B cell (primary cell): ENCODE results near the gene GALNT17. TPM values are rescaled to one million over a fixed set of nuclear protein-coding genes. Genes with fewer than 3 reads are reported as not detected.

Experiments used
- ATAC-seq: fragments of 200-7000 bp; cut with Tn5 transposase; one replicate; pipeline ENCODE4 v1.10.0; 2021; ENCODE audit warnings: low read depth, mild to moderate bottlenecking, moderate number of reproducible peaks, moderate library complexity
- CTCF ChIA-PET: fragments of 350-600 bp; sonication (Branson Sonifier 250); formaldehyde crosslinking; loops from one replicate; lab custom pipeline; 2021; ENCODE audit warnings: antibody characterized with exemption, inconsistent platforms; lab: Charles Lee
- POLR2A ChIA-PET: fragments of 350-600 bp; sonication (Branson Sonifier 250); formaldehyde crosslinking; loops from one replicate; lab custom pipeline; 2021; ENCODE audit warnings: antibody characterized with exemption; lab: Charles Lee
- DNase-seq: peaks from one replicate; pipeline ENCODE4 v3.0.0; 2013
- H2AFZ ChIP-seq: 2 replicates; pipeline ENCODE4 v1.6.1; 2012; ENCODE audit warnings: mild to moderate bottlenecking, low read depth, low read length; ENCODE audit not compliant: insufficient read depth, poor library complexity, severe bottlenecking
- H3K27ac ChIP-seq, 2 donors: 1 replicate in 1 of 2; 2 replicates in 1 of 2; pipeline ENCODE4 v1.5.1; 2012 to 2013; ENCODE audit warnings: low read length in 2 of 2, mild to moderate bottlenecking in 2 of 2, moderate library complexity in 1 of 2
- H3K27me3 ChIP-seq, 4 experiments: fragments of 200-600 bp in 1 of 4; sonication (generic) in 1 of 4; replicated peaks in 1 of 4; 1 replicate in 2 of 4; 2 replicates in 2 of 4; pipeline versions ENCODE4 v1.6.1 to v1.7.0; 2013 to 2016; ENCODE audit warnings: low read length in 3 of 4, mild to moderate bottlenecking in 2 of 4, mixed read lengths in 1 of 4, moderate library complexity in 1 of 4; ENCODE audit not compliant: insufficient read depth in 4 of 4, control insufficient read depth in 3 of 4; ENCODE audit errors: control extremely low read depth in 1 of 4
- H3K36me3 ChIP-seq, 2 experiments: replicated peaks in 1 of 2; 1 replicate in 1 of 2; 2 replicates in 1 of 2; pipeline versions ENCODE4 v1.6.1 to v1.7.1; 2013; ENCODE audit warnings: low read length in 1 of 2; ENCODE audit not compliant: insufficient read depth in 2 of 2, control insufficient read depth in 1 of 2; ENCODE audit errors: control extremely low read depth in 1 of 2, extremely low read depth in 1 of 2
- H3K4me1 ChIP-seq, 2 donors: fragments of 200-600 bp in 1 of 2; sonication (generic) in 1 of 2; 1 replicate in 1 of 2; 2 replicates in 1 of 2; pipeline versions ENCODE4 v1.5.1 to v1.6.1; 2013 to 2017; ENCODE audit warnings: low read length in 2 of 2; ENCODE audit not compliant: control insufficient read depth in 2 of 2, insufficient read depth in 2 of 2
- H3K4me2 ChIP-seq: replicated peaks from 2 replicates; pipeline ENCODE3; 2012; ENCODE audit warnings: mild to moderate bottlenecking, low read depth, low read length; ENCODE audit not compliant: poor library complexity, severe bottlenecking
- H3K4me3 ChIP-seq, 5 experiments: fragments of 200-600 bp in 1 of 5; sonication (generic) in 1 of 5; 1 replicate in 3 of 5; 2 replicates in 2 of 5; pipeline versions ENCODE4 v1.5.1 to v1.7.0; 2011 to 2016; ENCODE audit warnings: low read length in 4 of 5, mild to moderate bottlenecking in 4 of 5, low read depth in 2 of 5, control low read depth in 1 of 5, moderate library complexity in 1 of 5; ENCODE audit not compliant: insufficient read depth in 1 of 5; ENCODE audit errors: control extremely low read depth in 1 of 5, extremely low read depth in 1 of 5
- H3K79me2 ChIP-seq: fragments of 200-600 bp; sonication (generic); one replicate; pipeline ENCODE4 v1.6.0; 2016; ENCODE audit warnings: low read length; ENCODE audit not compliant: control insufficient read depth, insufficient read depth
- H3K9ac ChIP-seq: fragments of 200-600 bp; sonication (generic); 2 replicates; pipeline ENCODE4 v1.6.1; 2017; ENCODE audit warnings: mild to moderate bottlenecking, low read length, moderate library complexity
- H3K9me3 ChIP-seq, 3 donors: one replicate each; pipeline versions ENCODE4 v1.6.1 to v1.7.1; 2013; ENCODE audit warnings: low read length in 2 of 3; ENCODE audit not compliant: control insufficient read depth in 2 of 3, insufficient read depth in 1 of 3; ENCODE audit errors: control extremely low read depth in 1 of 3
- H4K20me1 ChIP-seq: 2 replicates; pipeline ENCODE4 v1.6.0; 2012; ENCODE audit warnings: mild to moderate bottlenecking, low read length; ENCODE audit not compliant: insufficient read depth, control insufficient read depth, poor library complexity, severe bottlenecking
- H3K27ac Mint-ChIP-seq: one replicate; pipeline ENCODE4 v1.8.0; 2021; ENCODE audit warnings: mixed read lengths
- H3K27me3 Mint-ChIP-seq: one replicate; pipeline ENCODE4 v1.8.0; 2021; ENCODE audit warnings: mixed read lengths
- H3K4me1 Mint-ChIP-seq: one replicate; pipeline ENCODE4 v1.8.0; 2021; ENCODE audit warnings: mixed read lengths
- H3K4me3 Mint-ChIP-seq: one replicate; pipeline ENCODE4 v1.8.0; 2021; ENCODE audit warnings: mixed read lengths
- H3K9me3 Mint-ChIP-seq: one replicate; pipeline ENCODE4 v1.8.0; 2022; ENCODE audit warnings: mixed read lengths; ENCODE audit not compliant: insufficient read depth
- EZH2 ChIP-seq: IDR thresholded peaks from 2 replicates; pipeline ENCODE4 v1.6.1; 2012; ENCODE audit warnings: borderline replicate concordance, low read depth, mild to moderate bottlenecking, moderate library complexity, low read length; ENCODE audit not compliant: insufficient read depth, poor library complexity, severe bottlenecking
- WGBS: methylation state at CpG from one replicate; pipeline ENCODE4 v1.1.5; 2013; ENCODE audit warnings: missing lambda C conversion rate; ENCODE audit not compliant: insufficient coverage; 5-methylcytosine and 5-hydroxymethylcytosine counted together
- intact Hi-C: fragments of 100-400 bp; cut with micrococcal nuclease; formaldehyde crosslinking; loops from one replicate; pipeline ENCODE4 v1.10.0; 2022
- polyA plus RNA-seq: library from polyadenylated mRNA; depleted of rRNA; stranded (reverse); fragments of >200 nt; gene quantifications from 2 replicates; pipeline ENCODE4 v1.2.3, GENCODE V29; 2012
- total RNA-seq, 2 donors: library from RNA; stranded (reverse); fragments of 120-200 nt in 1 of 2; gene quantifications; 1 replicate in 1 of 2; 2 replicates in 1 of 2; pipeline versions ENCODE4 v1.2.3 to v1.2.4, GENCODE V29; 2013 to 2022
- TF ChIP-seq, protein P1 (sequence below): fragments of 200-600 bp; IDR thresholded peaks from one replicate; pipeline ENCODE4 v1.8.0; 2022; ENCODE audit warnings: antibody characterized with exemption, mild to moderate bottlenecking

The GALNT17 gene
- total and polyA plus RNA-seq, 2 donors (not counting 1 experiment from before 2014, with no cell fraction given), result not detected

DNA sequence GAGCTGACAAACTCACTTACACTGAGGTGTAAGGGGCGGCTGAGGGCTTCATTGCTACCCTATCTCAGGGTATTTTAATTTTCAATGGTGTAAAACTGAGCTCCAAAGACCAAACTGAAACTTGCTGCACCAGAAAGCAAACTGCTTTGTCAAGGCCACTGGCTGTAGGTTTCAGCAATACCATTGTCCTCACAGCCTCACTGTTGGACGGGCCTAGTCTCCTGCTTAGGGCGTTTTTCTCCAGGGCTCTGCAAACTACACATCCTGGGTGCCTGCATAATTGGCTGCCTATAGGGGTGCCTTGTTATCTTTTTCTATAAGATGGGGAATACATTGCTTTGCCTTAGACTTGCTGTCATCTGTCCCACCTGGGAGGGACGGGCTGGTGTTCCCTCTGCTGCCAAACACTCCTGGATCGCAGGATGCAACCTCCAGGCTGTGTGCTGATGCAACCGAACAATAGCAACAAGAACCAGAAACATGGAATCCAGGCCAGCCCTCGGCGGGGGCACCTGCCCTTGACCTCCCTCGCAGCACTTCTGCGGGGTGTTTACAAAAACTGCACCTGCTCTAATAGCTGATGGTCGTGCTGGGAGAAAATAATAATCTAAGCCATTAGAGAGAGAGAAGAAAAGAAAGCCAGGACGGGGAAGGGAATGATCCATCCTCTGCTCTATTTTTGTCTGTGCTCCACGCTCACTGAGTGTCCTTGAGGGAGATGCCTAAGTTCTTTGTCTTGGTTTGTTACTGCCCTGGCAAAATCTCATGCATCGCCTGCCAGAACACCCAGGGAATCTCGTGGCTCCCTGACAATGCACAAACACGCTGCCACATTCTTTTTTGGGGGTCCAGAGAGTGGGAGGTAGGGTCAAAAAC lies 104.5 kb downstream of the GALNT17 start:
- TF ChIP-seq, protein P1, sequence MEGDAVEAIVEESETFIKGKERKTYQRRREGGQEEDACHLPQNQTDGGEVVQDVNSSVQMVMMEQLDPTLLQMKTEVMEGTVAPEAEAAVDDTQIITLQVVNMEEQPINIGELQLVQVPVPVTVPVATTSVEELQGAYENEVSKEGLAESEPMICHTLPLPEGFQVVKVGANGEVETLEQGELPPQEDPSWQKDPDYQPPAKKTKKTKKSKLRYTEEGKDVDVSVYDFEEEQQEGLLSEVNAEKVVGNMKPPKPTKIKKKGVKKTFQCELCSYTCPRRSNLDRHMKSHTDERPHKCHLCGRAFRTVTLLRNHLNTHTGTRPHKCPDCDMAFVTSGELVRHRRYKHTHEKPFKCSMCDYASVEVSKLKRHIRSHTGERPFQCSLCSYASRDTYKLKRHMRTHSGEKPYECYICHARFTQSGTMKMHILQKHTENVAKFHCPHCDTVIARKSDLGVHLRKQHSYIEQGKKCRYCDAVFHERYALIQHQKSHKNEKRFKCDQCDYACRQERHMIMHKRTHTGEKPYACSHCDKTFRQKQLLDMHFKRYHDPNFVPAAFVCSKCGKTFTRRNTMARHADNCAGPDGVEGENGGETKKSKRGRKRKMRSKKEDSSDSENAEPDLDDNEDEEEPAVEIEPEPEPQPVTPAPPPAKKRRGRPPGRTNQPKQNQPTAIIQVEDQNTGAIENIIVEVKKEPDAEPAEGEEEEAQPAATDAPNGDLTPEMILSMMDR, result no peak
- TF ChIP-seq EZH2, result no peak
- Mint-ChIP-seq H3K9me3 (peaks cover under 1% of the 10 kb centered on the region), H3K4me1 (no peaks in the 10 kb centered on the region), H3K4me3 (no peak overlapping the region), H3K27ac (no peak overlapping the region), H3K27me3 (no peaks in the 10 kb centered on the region)
- H3K9me3 ChIP-seq, result peaks cover 0 to 33% (median 4%) of the 10 kb centered on the region in 3 donors
- H3K27ac ChIP-seq, result no peak overlapping the region
- no peak overlapping the region for H3K9ac ChIP-seq
- H3K4me3 ChIP-seq, result no peak overlapping the region
- no peak overlapping the region for H2AFZ ChIP-seq
- DNase-seq, result no peak
- ChIA-PET POLR2A (no interaction called here), CTCF (no interaction called here)
- H3K4me2 ChIP-seq, result no peak overlapping the region
- no peaks in the 10 kb centered on the region for H4K20me1 ChIP-seq
- WGBS, result 81% methylated on average over 15 of the region's 16 CpGs
- ATAC-seq, result no peak
- no peaks in the 10 kb centered on the region for H3K36me3 ChIP-seq
- H3K27me3 ChIP-seq, result no peaks in the 10 kb centered on the region
- H3K4me1 ChIP-seq, result no peaks in the 10 kb centered on the region
- no peaks in the 10 kb centered on the region for H3K79me2 ChIP-seq
- intact Hi-C loops, result no loop called here

GRCh38 chr7:71237945-71238344 lies 106.0 kb downstream of the GALNT17 start:
- Histone ChIP-seq H3K27ac (no peak overlapping the region), H4K20me1 (no peaks in the 10 kb centered on the region), H2AFZ (no peak overlapping the region), H3K9ac (no peak overlapping the region), H3K4me1 (no peaks in the 10 kb centered on the region), H3K79me2 (no peaks in the 10 kb centered on the region), H3K36me3 (no peaks in the 10 kb centered on the region), H3K4me2 (no peak overlapping the region), H3K4me3 (no peak overlapping the region), H3K27me3 (no peaks in the 10 kb centered on the region), H3K9me3 (peaks cover 0 to 26% (median 0%) of the 10 kb centered on the region in 3 donors)
- no peak overlapping the region for H3K27ac Mint-ChIP-seq
- ATAC-seq (no peak), DNase-seq (no peak)
- peaks cover under 1% of the 10 kb centered on the region for H3K9me3 Mint-ChIP-seq
- no peaks in the 10 kb centered on the region for H3K27me3 Mint-ChIP-seq
- no peak for TF ChIP-seq EZH2
- TF ChIP-seq, protein P1, result no peak
- no peaks in the 10 kb centered on the region for H3K4me1 Mint-ChIP-seq
- ChIA-PET POLR2A (no interaction called here), CTCF (no interaction called here)
- intact Hi-C loops, result no loop called here
- no CpG with 5 or more reads among the region's 2 CpGs for WGBS
- no peak overlapping the region for H3K4me3 Mint-ChIP-seq
